ENCODE results near the gene ITGA8.

- no peak for TF ChIP-seq CTCF (IDR thresholded peaks at IDR 0.05)
- TF ChIP-seq POLR2A (IDR thresholded peaks at IDR 0.05) = no peak
- no peak for TF ChIP-seq POLR2AphosphoS5 (IDR thresholded peaks at IDR 0.05)
These were observed 19.7 kb upstream of the ITGA8 start for GRCh38 chr10:15739254-15739970.

Measured in stomach (tissue), 4 donors.